CD4-positive, alpha-beta T cell treated with Interleukin-6 for 4 hours (primary cell): ENCODE results near the gene TMEM14A.
"Not testable (repeated sequence)": the region's sequence is repeated elsewhere in the genome, so short reads cannot be mapped to it uniquely, and the experiment has no call there.

Experiments used
- DNase-seq: peaks from one replicate; pipeline ENCODE4 v3.0.0-alpha.2; 2020; ENCODE audit warnings: mixed read lengths

TMEM14A gene

DNA sequence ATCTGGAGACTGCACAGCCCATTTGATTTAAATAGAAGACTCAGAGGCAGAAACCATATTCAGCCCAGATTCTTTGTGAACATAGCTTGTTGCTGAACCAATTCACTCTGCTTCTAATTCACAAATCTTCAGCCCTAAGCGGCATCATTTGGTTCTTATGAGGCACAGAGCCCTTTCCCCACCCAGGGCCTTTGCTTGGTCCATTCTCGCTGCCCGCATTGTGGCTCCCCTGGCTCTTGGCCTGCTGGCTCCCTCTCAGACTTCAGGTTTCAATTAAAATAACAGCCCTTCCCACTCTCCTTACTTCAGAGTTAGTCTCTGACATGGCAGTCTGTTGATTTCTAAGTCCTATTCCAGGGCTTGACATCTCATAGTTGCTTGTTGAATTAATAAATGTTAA lies 9.4 kb upstream of the TMEM14A start:
- DNase-seq = no peak

DNA sequence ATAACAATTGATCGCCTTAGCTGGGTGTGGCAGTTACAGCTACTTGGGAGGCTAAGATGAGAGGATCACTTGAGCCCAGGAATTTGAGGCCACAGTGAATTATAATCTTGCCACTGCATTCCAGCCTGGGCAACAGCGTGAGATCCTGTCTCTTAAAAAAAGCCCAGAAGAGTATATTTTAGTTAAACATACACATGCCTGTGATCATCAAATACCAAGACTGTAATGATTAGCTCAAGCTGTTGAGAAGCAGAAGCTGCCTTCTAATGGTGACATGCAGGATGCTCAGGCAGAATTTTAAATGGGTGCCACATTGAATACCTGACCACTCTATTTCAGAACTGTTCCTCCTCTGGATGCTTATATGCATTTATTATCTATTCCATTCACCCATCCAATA lies 8.9 kb upstream of the TMEM14A start:
- DNase-seq = no peak

- DNase-seq = peak; percentile 72
Measured at GRCh38 chr6:52663120-52663935, 7.6 kb upstream of the TMEM14A start.

GRCh38 chr6:52663936-52664185 lies 7.1 kb upstream of the TMEM14A start:
- DNase-seq = no peak

- peak; percentile 60 for DNase-seq
Measured at GRCh38 chr6:52664186-52664990, 6.5 kb upstream of the TMEM14A start.

DNA sequence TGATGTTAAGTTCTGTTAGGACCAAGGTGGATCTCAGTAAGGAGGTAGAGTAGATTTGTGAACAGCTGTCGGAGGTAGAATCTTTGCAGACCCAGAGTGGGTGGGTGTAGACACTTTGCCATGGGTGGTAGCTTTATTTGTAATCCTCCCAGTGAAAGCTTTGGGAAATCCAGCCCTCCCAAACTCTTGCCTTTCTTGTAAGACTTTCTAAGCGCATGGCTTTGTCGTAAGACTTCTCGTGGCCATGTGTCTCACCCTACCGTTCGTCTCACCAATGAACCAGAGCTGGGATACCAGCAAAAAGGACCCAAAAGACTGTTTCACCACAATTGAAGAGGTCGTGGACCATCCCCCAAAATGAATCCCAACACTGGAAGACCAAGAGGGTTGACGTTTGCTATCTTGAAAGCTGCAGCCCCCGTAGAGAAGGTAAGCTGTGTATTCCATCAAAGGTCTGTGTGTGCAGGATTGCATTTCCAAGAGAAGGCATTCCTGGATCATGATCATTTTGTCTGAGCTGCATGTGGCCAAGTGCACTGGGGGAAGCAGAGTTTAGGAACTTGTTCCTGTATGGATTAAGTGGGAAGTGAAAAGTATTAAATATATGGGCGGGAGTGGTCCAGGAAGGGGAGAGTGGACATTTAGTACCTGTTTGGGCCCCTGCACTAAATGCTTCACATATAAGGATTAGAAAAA lies 5.8 kb upstream of the TMEM14A start:
- DNase-seq = no peak

DNA sequence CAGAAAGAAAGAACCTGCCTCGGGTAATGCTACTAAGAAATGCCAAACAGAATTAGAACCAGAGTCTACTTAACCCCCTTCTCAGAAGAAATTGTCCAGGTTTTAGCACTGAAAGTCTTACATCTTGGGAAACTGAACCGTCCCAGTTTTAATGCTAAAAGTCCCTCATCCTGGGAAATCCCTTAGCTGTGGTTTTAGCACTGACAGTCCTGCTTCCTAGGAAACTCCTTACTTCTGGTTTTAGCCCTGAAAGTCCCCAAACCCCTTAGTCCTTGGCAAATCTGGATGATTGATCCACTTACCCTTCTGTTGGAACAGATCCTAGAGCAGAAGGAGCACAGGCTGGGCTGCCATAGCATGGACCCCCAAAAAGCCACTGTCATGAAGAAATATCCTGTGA lies 4.8 kb upstream of the TMEM14A start:
- no peak for DNase-seq

- no peak for DNase-seq
Measured at GRCh38 chr6:52666523-52666922, 4.4 kb upstream of the TMEM14A start.

DNA sequence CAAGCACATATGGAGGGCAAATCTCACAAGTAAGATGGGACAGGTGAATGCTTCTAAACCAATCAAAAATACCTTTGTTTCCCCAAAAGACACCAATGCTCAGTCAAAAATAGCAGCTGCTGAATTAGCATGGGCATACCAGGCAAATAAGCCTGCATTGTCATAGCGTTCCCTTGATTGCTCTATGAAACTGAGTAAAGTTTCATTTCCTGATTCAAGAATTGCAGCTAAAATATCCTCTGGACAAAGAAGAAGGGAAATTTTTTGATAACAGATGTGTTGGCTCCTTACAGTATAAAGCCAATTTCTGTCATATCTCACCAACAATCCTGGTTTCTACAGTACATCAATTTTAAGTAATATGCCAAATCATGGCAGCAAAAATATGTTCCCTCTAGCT lies 3.3 kb upstream of the TMEM14A start:
- DNase-seq = no peak

- no peak for DNase-seq
Measured at GRCh38 chr6:52671676-52672075, 763 bp downstream of the TMEM14A start.

- no peak for DNase-seq
Measured at GRCh38 chr6:52672412-52673025, 1.6 kb downstream of the TMEM14A start.

GRCh38 chr6:52674666-52675065 lies 3.8 kb downstream of the TMEM14A start:
- no peak for DNase-seq

DNA sequence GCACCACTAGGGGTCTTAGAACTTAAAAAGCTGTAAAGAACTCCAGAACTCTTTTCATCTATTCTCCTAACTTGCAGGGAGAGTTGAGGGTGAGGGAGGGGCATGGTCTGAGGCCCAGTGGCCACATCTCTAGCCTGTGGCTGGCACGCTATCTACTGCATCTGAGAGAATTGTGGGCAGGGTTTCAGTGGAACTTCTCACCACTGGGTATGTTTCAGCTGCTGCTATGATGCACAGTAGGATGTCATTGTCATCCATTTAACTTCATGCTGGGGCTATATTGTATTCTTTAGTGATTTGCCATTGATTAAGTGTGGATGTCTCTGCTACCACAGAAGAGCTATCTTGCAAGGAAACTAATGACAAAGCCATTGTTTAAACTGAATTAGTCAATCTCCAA lies 4.5 kb downstream of the TMEM14A start:
- no peak for DNase-seq

DNA sequence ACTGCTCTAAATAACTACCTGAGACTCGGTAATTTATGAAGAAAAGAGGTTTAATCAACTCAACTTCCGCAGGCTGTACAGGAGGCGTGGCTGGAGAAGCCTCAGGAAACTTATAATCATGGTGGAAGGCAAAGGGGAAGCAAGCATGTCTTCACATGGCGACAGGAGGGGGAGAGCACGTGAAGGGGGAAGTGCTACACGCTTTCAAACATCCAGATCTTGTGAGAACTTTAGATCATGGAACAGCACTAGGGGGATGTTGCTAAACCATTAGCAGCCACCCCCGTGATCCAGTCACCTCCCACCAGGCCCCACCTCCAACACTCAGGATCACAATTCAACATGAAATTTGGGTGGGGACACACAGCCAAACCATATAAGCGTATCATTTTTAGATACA lies 5.7 kb downstream of the TMEM14A start:
- not testable (repeated sequence) for DNase-seq

GRCh38 chr6:52681416-52681815 lies 10.5 kb downstream of the TMEM14A start:
- no peak for DNase-seq

DNA sequence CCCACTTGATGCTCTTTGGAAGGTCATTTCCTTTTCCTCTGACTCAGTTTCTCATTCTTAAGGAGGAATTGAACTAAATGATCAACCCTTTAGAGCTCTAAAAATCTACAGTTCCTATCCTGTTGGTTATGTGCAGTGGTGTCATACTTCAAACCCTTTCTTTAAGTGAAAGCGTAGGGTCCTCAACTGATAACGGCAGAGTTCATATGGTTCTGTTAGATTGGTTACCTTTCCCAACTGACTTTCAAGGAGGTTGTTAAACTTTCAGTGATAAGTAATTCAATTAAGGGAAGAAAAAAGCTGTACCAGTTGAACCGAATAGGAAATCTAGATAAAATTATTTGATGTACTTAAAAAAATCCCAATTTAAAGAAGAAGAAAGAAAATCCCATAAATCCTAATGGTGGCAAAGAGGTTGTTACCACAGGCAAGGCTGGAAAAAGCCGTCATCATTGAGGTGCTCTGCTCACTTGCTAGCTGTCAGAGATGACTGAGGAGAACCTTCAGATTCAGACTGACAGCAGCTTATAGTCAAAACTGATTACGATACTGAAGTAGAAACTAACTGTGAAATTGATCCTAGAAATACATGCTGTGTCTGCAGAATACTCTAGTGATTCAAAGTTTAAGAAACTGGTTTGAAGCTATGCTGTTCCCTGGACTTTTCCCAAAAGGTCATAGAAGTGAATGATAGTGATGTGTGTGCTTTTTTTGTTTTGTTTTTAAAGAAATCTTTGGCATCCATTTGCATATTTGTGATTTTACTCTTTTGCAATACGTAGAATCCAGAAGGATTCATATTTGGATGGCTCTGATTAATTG lies 16.2 kb downstream of the TMEM14A start:
- DNase-seq = no peak

- no peak for DNase-seq
Measured at GRCh38 chr6:52689857-52690256, 18.9 kb downstream of the TMEM14A start.

DNA sequence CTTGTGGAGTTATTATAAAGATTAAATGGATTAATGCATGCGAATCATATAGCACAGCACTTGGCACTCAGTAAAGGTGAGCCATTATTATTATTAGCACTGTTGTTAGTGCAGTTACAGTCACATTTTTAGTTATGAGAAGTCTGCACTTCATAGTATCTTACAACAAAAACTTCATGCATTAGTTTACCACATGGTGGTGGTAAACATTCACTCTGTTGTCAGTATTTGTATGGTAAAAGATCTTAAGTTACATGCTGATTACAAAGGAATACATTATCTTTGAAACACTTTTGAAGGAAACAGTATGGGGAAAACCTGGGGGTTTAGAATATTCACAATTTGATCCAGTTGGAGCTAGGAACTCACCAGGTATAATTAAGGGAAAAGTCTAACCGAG lies 20.8 kb downstream of the TMEM14A start:
- no peak for DNase-seq

DNA sequence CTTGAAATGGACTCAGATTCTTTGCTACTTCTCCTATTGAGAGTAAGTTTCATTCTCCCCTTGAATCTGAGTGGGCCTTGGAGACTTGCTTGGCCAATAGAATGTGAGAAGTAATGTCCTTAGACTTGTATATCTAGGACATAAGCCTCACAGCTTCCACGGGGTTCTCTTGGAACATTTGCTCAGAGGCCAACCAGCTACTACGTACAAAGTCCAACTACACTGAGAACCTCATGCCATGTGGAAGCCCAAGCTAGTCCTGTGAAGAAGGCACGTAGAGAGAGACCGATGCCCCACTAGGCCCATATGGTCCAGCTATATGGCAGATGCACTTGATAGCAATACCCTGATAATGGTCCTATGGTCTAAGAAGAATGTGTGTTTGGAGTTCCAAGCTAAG lies 22.9 kb downstream of the TMEM14A start:
- DNase-seq = no peak

DNA sequence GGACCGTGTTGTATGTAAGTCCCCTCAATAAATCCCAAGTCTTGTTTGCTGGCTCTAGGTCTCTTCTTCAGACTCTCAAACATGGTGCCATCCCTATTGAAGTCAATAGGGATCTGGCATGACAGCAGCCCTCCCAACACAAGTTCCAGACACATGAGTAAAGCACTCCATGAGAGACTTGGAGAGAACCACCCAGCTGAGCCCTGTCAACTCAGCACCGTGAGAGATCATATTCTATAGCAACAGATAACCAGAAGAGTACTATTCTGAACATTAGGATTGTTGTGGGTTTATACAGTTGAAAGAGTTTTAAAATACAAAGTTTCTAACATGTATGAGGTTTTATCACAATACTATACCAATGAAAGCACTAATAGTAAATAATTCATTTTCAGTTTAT lies 23.5 kb downstream of the TMEM14A start:
- DNase-seq = no peak

DNA sequence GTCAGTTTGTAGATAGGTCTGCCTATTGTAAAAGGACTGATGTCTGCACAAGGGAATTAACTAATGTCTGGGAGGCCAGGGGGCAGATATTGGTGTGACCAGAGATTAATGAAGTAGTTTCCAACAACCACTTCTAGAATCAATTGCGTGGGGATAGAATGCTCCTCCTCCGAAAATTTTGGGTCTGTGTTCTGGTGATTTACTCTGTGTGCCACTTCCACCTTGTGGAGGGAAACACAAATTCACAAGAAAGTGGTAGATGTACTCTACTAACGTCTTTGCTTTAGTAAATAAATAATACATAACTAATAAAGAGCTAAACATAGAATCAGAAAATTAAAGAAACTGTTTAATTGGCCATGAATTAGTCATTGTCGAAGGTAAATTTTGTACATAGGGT lies 25.5 kb downstream of the TMEM14A start:
- no peak for DNase-seq

GRCh38 chr6:52697903-52698302 lies 27.0 kb downstream of the TMEM14A start:
- no peak for DNase-seq

GRCh38 chr6:52704060-52704459 lies 33.1 kb downstream of the TMEM14A start:
- no peak for DNase-seq
